Renal pelvis (tissue), 4 donors: ENCODE data around the gene TXNIP. TPM values are rescaled to one million over a fixed set of nuclear protein-coding genes. Genes with fewer than 3 reads are reported as not detected.

Source experiments
- DNase-seq: peaks from one replicate; pipeline ENCODE4 v3.0.0-alpha.2; 2013
- polyA plus RNA-seq, 3 donors: library from polyadenylated mRNA; unstranded; fragments of 120-200 nt; gene quantifications; one replicate each; pipeline ENCODE4 v1.2.1, GENCODE V29; 2013; ENCODE audit not compliant: insufficient read length in 3 of 3

TXNIP gene
- polyA plus RNA-seq, 3 donors: 465 to 546 (median 519) TPM

DNA sequence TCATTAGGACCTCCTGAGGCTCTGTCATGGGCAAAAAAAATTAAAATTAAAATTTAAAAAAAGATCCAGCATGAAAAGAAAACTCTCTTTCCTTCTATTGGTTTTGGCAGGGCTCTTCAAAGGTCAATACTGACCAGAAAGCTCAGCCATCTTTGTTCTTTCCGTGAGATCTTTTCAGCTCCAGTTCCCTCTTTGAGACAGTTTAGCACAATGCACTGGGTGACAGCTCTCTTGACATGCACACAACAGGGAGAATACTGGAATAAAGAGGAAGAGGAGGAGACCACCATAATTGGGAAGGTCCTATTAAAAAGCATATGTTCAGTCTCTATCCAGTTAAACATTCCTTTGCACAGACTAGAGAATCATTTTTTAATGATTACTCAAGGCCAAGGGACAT lies 44.9 kb downstream of the TXNIP start:
- DNase-seq: no peak

DNA sequence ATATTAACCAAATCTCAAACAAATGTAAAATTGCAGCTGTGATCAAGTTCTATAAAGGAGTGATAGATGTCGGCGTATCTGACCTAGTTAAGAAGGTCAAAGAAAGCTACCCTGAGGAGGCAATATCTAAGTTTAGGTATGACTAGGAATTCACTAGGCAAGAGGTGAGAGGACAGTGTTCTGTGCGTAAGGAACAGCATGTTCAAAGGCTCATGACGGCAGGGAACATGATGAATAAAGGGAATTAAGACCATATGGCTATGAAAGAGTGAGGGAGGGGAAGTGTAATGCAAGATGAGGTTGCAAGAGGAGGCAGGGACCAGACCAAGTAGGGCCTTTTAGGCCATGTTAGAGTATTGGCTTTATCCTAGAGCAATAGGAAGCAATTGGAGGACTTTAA lies 47.2 kb downstream of the TXNIP start:
- no peak for DNase-seq

DNA sequence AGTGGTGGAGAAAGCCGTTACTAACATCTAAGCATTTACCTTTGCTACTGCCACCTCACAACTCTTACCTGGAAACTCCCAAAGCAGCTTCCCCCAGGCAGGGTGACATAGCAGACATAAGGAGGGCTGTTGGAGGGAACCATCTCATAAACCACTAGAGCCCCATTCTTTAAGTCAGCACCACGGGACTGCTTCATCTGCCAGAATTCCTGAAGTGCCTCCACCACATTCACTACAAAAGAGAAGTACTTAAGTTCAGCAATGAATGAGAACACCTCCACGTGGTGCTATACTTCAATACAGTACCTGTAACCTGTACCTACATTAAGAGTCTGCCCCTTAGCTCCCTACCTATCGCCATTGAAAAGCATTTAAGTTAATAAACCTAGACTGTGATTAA lies 48.8 kb downstream of the TXNIP start:
- no peak for DNase-seq

DNA sequence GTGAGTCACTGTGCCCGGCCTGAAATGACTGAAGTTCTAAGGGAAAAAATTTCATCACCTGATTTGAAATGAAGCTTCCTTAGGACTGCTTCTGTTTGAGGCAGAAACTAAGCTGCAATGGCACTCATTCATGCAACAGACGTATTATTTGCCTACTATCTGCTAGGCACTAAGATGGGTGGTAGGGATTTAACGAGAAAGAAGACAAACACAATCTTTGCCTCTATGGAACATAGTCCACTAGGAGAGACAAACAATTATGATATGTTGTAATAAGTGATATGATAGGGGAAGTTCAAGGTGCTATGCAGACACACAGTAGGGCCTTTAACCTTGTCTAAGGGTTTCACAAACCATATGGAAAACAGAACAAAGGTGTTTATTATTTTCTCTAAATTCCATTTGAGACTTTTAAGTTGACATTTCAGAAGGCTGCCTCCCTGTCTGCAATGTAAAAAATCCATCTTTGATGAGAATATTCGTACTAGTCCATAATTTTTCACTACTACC lies 49.8 kb downstream of the TXNIP start:
- no peak for DNase-seq

DNA sequence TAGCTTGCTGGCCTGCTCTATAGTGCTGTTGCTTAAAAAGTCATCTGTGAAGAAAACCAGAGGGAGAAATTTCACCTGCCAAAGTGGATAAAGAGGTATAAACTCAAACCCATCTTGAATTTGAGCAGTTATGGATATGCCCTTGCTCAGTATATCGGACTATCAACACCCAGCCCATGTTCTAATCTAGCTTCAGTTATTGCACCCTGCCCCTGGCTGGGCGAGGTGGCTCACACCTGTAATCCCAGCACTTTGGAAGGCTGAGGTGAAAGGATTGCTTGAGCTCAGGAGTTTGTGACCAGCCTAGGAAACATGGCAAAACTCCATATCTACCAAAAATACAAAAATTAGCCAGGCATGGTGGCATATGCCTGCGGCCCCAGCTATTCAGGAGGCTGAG lies 51.8 kb downstream of the TXNIP start:
- DNase-seq: no peak

DNA sequence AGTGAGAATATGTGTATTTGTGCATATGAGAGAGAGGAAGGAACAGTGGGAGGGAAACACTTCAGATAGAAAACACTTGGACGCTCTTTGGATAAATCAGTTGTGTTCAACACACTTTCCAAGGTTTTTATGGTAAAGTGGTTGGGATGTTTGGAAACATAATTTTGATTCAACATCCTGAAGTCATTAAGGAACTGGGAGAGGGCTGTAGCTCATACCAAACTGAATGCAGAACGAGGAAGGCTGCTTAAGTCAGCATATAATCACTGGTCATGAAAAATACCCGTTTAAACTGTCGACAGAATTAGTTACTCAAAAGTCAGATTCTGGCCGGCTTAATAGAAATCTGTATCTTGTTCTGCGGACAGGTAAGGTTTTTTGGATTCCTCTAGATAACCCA lies 53.5 kb downstream of the TXNIP start:
- DNase-seq: no peak

Other genes starting within 250 kb of the TXNIP start
- 10 to 100 TPM; 12.4 to 21.9 (median 20.7) TPM for gene RNF115, start 172.5 kb downstream of the TXNIP start, polyA plus RNA-seq
- gene POLR3C, start 172.4 kb downstream of the TXNIP start, polyA plus RNA-seq: 10 to 100 TPM; 35.9 to 41.3 (median 39.5) TPM
- 1 to 10 TPM; 6.5 to 9.1 (median 8.0) TPM for gene NUDT17, start 150.9 kb downstream of the TXNIP start, polyA plus RNA-seq
- gene PIAS3, start 137.5 kb downstream of the TXNIP start, polyA plus RNA-seq: 10 to 100 TPM; 52.5 to 59.6 (median 55.4) TPM
- gene ANKRD35, start 110.7 kb downstream of the TXNIP start, polyA plus RNA-seq: 1 to 10 TPM; 2.6 to 2.8 (median 2.7) TPM
- 1 to 10 TPM in 2 of 3 donors, under 1 TPM in 1; 0.61 to 2.3 (median 1.4) TPM for gene ITGA10, start 86.5 kb downstream of the TXNIP start, polyA plus RNA-seq
- gene PEX11B, start 77.9 kb downstream of the TXNIP start, polyA plus RNA-seq: 10 to 100 TPM; 49.4 to 59.3 (median 56.8) TPM
- gene RBM8A, start 69.1 kb downstream of the TXNIP start, polyA plus RNA-seq: 100 to 1,000 TPM; 179 to 211 (median 202) TPM
- gene LIX1L, start 38.6 kb downstream of the TXNIP start, polyA plus RNA-seq: 10 to 100 TPM; 21.5 to 22.8 (median 22.0) TPM
- gene ANKRD34A, start 32.0 kb downstream of the TXNIP start, polyA plus RNA-seq: under 1 TPM; 0.64 to 0.79 (median 0.77) TPM
- 10 to 100 TPM; 32.3 to 35.7 (median 34.5) TPM for gene POLR3GL, start 31.9 kb downstream of the TXNIP start, polyA plus RNA-seq
- under 1 TPM in 2 of 3 donors, not detected in 1; 0.34 to 0.46 TPM for gene HJV, start 25.2 kb upstream of the TXNIP start, polyA plus RNA-seq
- gene NBPF10, start 148.2 kb upstream of the TXNIP start, polyA plus RNA-seq: 1 to 10 TPM; 3.6 to 4.4 (median 3.7) TPM
- 10 to 100 TPM; 43.3 to 79.0 (median 64.4) TPM for gene NOTCH2NLA, start 232.4 kb upstream of the TXNIP start, polyA plus RNA-seq